K562 (cell line): ENCODE data around the gene AGPAT3. TPM values are rescaled to one million over a fixed set of nuclear protein-coding genes. Genes with fewer than 3 reads are reported as not detected.
A peak's percentile ranks its signal among the peaks of the same experiment; 100 is the strongest.

Experiments used
- DDX20 ChIP-seq: fragments of 450-650 bp; IDR thresholded peaks from 2 replicates; pipeline ENCODE4 v1.6.1; 2016; ENCODE audit warnings: missing genetic modification characterization, low read depth, mild to moderate bottlenecking, missing compliant biosample characterization, moderate library complexity
- GABPA ChIP-seq: fragments of 200-800 bp; sonication (Bioruptor generic); conservative IDR thresholded peaks from 2 replicates; pipeline ENCODE4 v1.6.1; 2016; ENCODE audit warnings: low read depth, missing genetic modification characterization, missing compliant biosample characterization
- MEF2D ChIP-seq: conservative IDR thresholded peaks from 2 replicates; pipeline ENCODE4 v1.6.1; 2016; ENCODE audit warnings: low read depth, missing genetic modification characterization, missing compliant biosample characterization
- POU5F1 ChIP-seq: fragments of 150-350 bp; IDR thresholded peaks from 2 replicates; pipeline ENCODE4 v1.6.1; 2014; ENCODE audit warnings: borderline replicate concordance, low read length, low read depth, mild to moderate bottlenecking; ENCODE audit not compliant: partially characterized antibody
- PRMT5 ChIP-seq: sonication (generic); formaldehyde crosslinking; IDR thresholded peaks from 2 replicates; pipeline ENCODE4 v1.5.0; 2020; ENCODE audit warnings: missing genetic modification reagents
- RBM15 ChIP-seq: fragments of 200-400 bp; formaldehyde crosslinking; IDR thresholded peaks from 2 replicates; pipeline ENCODE4 v1.6.1; 2018; ENCODE audit warnings: mild to moderate bottlenecking, low read length, moderate library complexity; ENCODE audit not compliant: insufficient read depth
- RBM17 ChIP-seq: fragments of 200-400 bp; formaldehyde crosslinking; IDR thresholded peaks from 2 replicates; pipeline ENCODE4 v1.6.1; 2017; ENCODE audit warnings: low read depth, mild to moderate bottlenecking, low read length, borderline replicate concordance
- SREBF1 ChIP-seq: fragments of 150-350 bp; IDR thresholded peaks from 2 replicates; pipeline ENCODE4 v1.6.1; 2014; ENCODE audit warnings: antibody characterized with exemption, low read depth, low read length, borderline replicate concordance
- ZNF3 ChIP-seq: fragments of 250-450 bp; sonication (Bioruptor Pico); IDR thresholded peaks from 2 replicates; pipeline ENCODE4 v1.5.0; 2021; ENCODE audit warnings: mild to moderate bottlenecking, moderate library complexity
- ZNF592 ChIP-seq: fragments of 450-650 bp; IDR thresholded peaks from 2 replicates; pipeline ENCODE4 v1.6.1; 2017; ENCODE audit warnings: antibody characterized with exemption, mild to moderate bottlenecking
- ZNF766 ChIP-seq: fragments of 200-800 bp; sonication (Bioruptor generic); conservative IDR thresholded peaks from 2 replicates; pipeline ENCODE4 v1.6.1; 2016; ENCODE audit warnings: missing genetic modification characterization, missing compliant biosample characterization
- polyA plus RNA-seq, 8 experiments: library from polyadenylated mRNA; depleted of rRNA in 4 of 8; stranded (reverse) in 5 of 8; unstranded in 3 of 8; fragments of >200 nt; fragmentation: Nextera tagmentation in 2 of 8; fragmentation: Illumina TruSeq in 1 of 8; extraction: Ambion mirVana in 2 of 8; extraction: Trizol in 1 of 8; gene quantifications; 2 replicates each; pipeline versions ENCODE4 v1.2.1 to v1.2.3, GENCODE V29; 2011 to 2014; ENCODE audit warnings: inconsistent platforms in 1 of 8, missing spikeins in 1 of 8
- total RNA-seq, 7 experiments: library from RNA; depleted of rRNA in 6 of 7; stranded (reverse); fragments of >200 nt in 6 of 7; fragmentation: Illumina TruSeq in 2 of 7; extraction: Trizol in 2 of 7; gene quantifications; 2 replicates each; pipeline versions ENCODE4 v1.2.1 to v1.2.3, GENCODE V29; 2011 to 2021; ENCODE audit warnings: low replicate concordance in 1 of 7
- TF ChIP-seq, protein P1 (sequence below), 2 experiments: fragments of 450-650 bp; formaldehyde crosslinking in 1 of 2; IDR thresholded peaks; 2 replicates each; pipeline versions ENCODE4 v1.4.0 to v1.6.1; 2014 to 2020; ENCODE audit warnings: mild to moderate bottlenecking in 2 of 2, borderline replicate concordance in 1 of 2, low read depth in 1 of 2
- TF ChIP-seq, protein P2 (sequence below): fragments of 450-650 bp; IDR thresholded peaks from 2 replicates; pipeline ENCODE4 v1.6.1; 2014; ENCODE audit warnings: low read depth, mild to moderate bottlenecking, moderate library complexity, borderline replicate concordance

Gene AGPAT3
- total and polyA plus RNA-seq, 9 of the 15 experiments (the other 6 are each of a cell fraction or from before 2014, with no cell fraction given), result 1.5 to 88.4 (median 35.7) TPM

- peak; percentile 59; the same call in 1 of the 2 replicates for TF ChIP-seq ZNF592
- TF ChIP-seq, protein P1, sequence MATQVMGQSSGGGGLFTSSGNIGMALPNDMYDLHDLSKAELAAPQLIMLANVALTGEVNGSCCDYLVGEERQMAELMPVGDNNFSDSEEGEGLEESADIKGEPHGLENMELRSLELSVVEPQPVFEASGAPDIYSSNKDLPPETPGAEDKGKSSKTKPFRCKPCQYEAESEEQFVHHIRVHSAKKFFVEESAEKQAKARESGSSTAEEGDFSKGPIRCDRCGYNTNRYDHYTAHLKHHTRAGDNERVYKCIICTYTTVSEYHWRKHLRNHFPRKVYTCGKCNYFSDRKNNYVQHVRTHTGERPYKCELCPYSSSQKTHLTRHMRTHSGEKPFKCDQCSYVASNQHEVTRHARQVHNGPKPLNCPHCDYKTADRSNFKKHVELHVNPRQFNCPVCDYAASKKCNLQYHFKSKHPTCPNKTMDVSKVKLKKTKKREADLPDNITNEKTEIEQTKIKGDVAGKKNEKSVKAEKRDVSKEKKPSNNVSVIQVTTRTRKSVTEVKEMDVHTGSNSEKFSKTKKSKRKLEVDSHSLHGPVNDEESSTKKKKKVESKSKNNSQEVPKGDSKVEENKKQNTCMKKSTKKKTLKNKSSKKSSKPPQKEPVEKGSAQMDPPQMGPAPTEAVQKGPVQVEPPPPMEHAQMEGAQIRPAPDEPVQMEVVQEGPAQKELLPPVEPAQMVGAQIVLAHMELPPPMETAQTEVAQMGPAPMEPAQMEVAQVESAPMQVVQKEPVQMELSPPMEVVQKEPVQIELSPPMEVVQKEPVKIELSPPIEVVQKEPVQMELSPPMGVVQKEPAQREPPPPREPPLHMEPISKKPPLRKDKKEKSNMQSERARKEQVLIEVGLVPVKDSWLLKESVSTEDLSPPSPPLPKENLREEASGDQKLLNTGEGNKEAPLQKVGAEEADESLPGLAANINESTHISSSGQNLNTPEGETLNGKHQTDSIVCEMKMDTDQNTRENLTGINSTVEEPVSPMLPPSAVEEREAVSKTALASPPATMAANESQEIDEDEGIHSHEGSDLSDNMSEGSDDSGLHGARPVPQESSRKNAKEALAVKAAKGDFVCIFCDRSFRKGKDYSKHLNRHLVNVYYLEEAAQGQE (IDR thresholded peaks at IDR 0.05; ENCODE audit: borderline replicate concordance), result peak; percentile 50; the same call in 1 of the 2 replicates
- TF ChIP-seq, protein P1 (CRISPR knock-in tag; IDR thresholded peaks at IDR 0.05; ENCODE audit: low read depth), result no peak
- no peak for TF ChIP-seq MEF2D (tag)
- TF ChIP-seq POU5F1, result no peak
- TF ChIP-seq RBM17, result no peak
- TF ChIP-seq, protein P2, sequence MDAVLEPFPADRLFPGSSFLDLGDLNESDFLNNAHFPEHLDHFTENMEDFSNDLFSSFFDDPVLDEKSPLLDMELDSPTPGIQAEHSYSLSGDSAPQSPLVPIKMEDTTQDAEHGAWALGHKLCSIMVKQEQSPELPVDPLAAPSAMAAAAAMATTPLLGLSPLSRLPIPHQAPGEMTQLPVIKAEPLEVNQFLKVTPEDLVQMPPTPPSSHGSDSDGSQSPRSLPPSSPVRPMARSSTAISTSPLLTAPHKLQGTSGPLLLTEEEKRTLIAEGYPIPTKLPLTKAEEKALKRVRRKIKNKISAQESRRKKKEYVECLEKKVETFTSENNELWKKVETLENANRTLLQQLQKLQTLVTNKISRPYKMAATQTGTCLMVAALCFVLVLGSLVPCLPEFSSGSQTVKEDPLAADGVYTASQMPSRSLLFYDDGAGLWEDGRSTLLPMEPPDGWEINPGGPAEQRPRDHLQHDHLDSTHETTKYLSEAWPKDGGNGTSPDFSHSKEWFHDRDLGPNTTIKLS, result no peak
- TF ChIP-seq DDX20, result no peak
- TF ChIP-seq SREBF1, result no peak
- no peak for TF ChIP-seq ZNF766 (CRISPR knock-in tag)
- TF ChIP-seq PRMT5 (CRISPR knock-in tag), result no peak
- no peak for TF ChIP-seq ZNF3 (CRISPR knock-in tag)
- TF ChIP-seq GABPA (tag), result no peak
- TF ChIP-seq RBM15, result no peak
Measured at GRCh38 chr21:43829575-43830119, 35.4 kb upstream of the AGPAT3 start (continued).
